M059J (cell line): Measurements from ENCODE around the gene MAGIX. TPM values are rescaled to one million over a fixed set of nuclear protein-coding genes. Genes with fewer than 3 reads are reported as not detected.

Experiments used
- DNase-seq: peaks from one replicate; pipeline ENCODE4 v3.0.0-alpha.2; 2012; ENCODE audit warnings: low read depth
- total RNA-seq: library from RNA; depleted of rRNA; stranded (reverse); fragments of >200 nt; shearing (Covaris generic); gene quantifications from 2 replicates; pipeline ENCODE4 v1.2.3, GENCODE V29; 2014; rRNA removed

Gene MAGIX
- total RNA-seq, 1 experiment from 2014 or later = 4.3 TPM

DNA sequence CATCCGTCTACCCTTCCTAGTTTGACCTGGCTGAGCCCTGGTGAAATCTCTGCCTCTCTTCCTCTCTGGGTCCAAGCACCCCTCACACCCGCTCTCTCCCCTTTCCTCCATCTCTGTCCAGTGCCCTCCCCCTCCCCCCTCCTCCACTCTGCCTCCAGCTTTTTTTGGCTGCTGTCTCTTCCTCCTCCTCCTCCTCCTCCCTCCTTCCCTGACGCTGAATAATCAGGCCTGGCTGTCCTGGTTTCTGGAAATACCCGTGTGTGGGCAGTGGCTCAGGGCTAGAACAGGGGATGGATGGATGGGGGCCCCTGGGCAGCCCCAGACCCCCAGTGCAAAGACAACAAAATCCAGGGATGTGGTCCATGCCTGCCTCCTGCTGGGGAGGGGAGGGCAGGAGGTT lies 42.2 kb downstream of the MAGIX start:
- DNase-seq = no peak

DNA sequence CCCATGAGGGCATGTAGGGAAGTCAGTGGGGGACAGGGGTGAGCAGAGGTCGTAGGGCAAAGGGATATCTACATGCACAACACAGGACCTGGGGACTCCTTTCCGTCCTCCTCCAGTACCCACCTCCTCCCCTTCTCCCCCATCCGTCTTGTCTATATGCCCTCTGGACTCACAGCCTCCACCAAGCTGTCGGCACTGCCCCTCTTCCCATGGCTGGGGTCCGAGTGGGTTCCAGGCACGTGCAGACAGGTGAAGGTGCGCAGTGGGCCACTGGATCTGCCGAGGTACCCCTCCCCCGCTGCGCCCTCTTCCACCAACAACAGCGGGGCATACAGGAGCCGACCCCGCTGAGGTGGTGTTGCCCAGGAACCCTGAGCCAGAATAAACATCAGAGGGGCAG lies 42.9 kb downstream of the MAGIX start:
- DNase-seq = no peak

GRCh38 chrX:49206543-49206942 lies 44.0 kb downstream of the MAGIX start:
- no peak for DNase-seq

GRCh38 chrX:49208399-49208798 lies 45.8 kb downstream of the MAGIX start:
- no peak for DNase-seq

DNA sequence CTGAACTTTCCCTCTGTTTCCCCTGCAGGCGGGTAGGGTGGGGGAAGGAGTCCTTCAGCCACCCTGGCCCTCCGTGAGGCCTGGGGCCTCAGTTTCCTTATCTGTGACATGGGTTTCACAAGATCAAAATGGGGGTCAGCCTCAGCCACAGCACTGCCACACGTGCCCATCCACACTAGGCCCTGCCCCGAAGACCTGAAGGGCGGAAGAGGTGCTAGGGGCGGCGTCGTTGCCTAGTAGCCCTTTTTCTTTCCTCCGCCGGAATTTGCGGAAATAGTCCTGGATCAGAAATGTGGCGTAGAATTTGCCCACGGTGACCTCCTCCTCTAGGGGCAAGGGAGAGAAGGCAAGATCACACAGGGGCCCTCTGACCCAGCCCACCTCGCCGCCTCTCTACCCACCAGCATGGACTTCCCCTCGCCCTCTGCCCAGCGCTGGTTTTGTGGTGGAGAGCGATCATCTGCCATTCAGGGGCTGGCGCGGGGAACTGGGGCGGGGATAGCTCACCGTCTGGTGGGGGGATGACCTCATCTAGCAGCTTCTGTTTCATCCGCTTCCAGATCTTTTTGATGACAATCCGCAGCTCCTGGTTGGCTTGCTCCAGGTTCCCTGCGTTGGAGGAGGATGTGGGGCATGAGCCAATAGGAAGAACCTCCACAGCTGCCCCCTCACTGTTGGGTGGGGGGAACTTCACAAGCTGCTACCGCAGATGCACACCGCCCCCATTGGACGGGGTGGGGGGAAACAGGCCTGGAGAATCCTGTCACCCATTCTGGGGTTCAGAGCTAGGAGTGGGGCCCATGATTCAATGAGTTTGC lies 47.1 kb downstream of the MAGIX start:
- DNase-seq = no peak

GRCh38 chrX:49210406-49210805 lies 47.8 kb downstream of the MAGIX start:
- DNase-seq = no peak

DNA sequence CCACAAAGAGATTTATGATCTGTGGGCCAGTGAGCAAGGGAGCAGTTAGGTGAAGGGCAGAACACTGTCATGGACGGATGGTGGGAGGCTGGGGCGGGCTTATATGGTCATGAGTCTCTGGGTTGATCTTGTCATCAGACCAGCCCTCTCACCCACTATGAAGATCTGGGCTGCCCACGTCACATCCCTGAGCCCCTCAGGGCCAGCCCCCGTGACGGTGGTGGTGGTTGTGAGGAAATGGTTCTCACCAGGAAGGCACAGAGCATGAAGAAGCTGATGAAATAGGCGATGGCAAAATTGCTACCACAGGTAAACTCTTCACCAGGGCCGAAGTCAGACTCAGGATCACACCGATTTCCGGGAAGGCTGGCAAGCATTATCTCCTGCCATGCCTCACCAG lies 48.5 kb downstream of the MAGIX start:
- no peak for DNase-seq

DNA sequence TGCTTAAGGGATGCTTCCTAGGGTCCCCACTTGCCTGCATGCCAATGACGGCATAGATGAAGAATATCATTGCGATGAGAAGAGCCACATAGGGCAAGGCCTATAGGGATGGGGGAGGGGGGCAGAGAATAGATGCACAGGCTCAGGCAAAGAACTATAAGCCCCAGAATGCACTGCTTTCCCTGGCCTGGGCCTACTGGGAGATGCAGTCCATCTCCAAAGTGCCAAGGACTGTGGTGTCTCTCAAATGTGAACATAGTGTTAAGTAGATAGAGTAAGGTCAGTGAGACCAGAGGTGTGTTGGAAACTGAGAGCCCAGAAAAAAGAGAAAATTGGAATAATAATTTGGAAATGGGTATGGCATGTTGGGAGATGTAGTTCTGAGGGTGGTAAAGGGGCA lies 49.7 kb downstream of the MAGIX start:
- no peak for DNase-seq

DNA sequence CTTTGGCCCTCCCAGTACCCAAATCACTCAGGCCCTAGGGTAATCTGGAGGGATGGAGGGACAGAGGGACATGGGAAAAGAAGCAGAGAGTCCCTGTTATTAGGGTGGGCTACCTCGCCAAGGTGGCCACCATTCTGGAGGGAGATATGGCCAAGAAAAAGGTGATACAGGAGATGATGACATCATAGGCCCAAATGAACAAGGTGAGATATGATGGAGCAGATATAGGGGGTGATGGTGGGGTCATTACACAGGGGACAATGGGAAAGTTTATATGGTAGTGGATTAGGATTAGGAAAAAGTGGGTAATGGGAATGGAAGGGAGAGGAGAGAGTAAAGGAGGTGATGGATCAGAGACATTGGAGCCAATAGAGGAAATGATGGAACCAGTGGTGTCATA lies 50.3 kb downstream of the MAGIX start:
- no peak for DNase-seq

DNA sequence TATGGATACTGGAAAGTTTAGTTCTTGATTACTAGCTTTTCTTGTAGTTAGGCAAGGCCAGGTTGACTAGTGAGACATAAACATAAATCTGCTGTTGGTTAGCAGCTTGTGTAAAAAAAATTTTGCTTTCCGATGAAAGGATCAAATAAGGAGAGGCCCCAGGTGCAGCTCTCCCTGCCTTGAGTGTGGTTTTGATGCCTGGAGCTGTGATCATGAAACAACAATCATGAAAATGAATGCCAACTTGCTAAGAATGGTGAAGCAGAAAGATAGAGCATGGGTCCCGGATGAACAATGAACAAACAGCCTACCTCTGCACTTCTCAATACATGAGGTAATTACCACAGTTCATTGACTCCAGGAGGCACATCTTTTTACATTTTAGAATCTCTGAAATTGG lies 51.9 kb downstream of the MAGIX start:
- DNase-seq = no peak

DNA sequence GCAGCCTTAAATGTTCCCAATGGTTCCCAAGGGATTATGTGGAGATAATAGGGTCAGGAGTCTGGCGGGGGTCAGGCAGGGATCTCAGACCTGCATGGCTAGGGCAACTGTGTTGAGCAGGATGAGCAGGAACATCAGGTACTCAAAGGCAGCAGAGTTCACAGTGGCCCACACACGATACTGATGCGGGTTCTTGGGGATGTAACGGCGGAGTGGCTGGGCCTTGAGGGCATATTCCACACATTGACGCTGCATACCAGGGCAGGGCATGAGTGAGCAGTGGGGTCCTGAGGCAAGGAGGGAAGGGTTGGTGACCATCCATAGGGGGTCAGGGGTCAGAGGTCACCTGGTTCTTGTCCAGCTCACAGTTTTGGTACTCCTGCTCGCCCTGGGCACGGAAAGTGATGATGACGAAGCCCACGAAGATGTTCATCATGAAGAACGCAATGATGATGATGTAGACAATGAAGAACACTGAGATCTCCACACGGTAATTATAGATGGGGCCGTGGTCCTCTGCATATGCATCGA lies 52.5 kb downstream of the MAGIX start:
- no peak for DNase-seq

Other genes starting within 250 kb of the MAGIX start
- gene PIM2, start 243.7 kb upstream of the MAGIX start, total RNA-seq = 14.2 and 14.3 TPM in 2 replicates
- 27.3 and 54.4 TPM in 2 replicates for gene OTUD5, start 205.2 kb upstream of the MAGIX start, total RNA-seq
- 0.76 and 1.7 TPM in 2 replicates for gene KCND1, start 190.9 kb upstream of the MAGIX start, total RNA-seq
- gene GRIPAP1, start 160.5 kb upstream of the MAGIX start, total RNA-seq = 20.1 and 46.6 TPM in 2 replicates
- gene TFE3, start 119.4 kb upstream of the MAGIX start, total RNA-seq = 40.9 and 71.6 TPM in 2 replicates
- 0.07 and 1.1 TPM in 2 replicates for gene CCDC120, start 103.8 kb upstream of the MAGIX start, total RNA-seq
- 25.0 and 29.3 TPM in 2 replicates for gene PRAF2, start 88.8 kb upstream of the MAGIX start, total RNA-seq
- 39.5 and 45.2 TPM in 2 replicates for gene WDR45, start 82.9 kb upstream of the MAGIX start, total RNA-seq
- gene GPKOW, start 39.0 kb upstream of the MAGIX start, total RNA-seq = 35.9 and 49.1 TPM in 2 replicates
- 147 and 217 TPM in 2 replicates for gene PLP2, start 9.1 kb downstream of the MAGIX start, total RNA-seq
- gene PRICKLE3, start 23.6 kb downstream of the MAGIX start, total RNA-seq = 5.8 and 14.9 TPM in 2 replicates
- gene SYP, start 37.4 kb downstream of the MAGIX start, total RNA-seq = 0.25 and 0.54 TPM in 2 replicates
- not detected in 2 replicates for gene CACNA1F, start 70.6 kb downstream of the MAGIX start, total RNA-seq
- 14.1 and 20.9 TPM in 2 replicates for gene CCDC22, start 72.7 kb downstream of the MAGIX start, total RNA-seq
- 0.07 TPM in 1 of 2 replicates, not detected in the other for gene FOXP3, start 102.0 kb downstream of the MAGIX start, total RNA-seq
- gene PPP1R3F, start 107.0 kb downstream of the MAGIX start, total RNA-seq = 2.8 and 5.6 TPM in 2 replicates
- gene GAGE10, start 140.9 kb downstream of the MAGIX start, total RNA-seq = not detected in 2 replicates
- gene GAGE12J, start 159.3 kb downstream of the MAGIX start, total RNA-seq = not detected in 2 replicates
- gene GAGE13, start 168.8 kb downstream of the MAGIX start, total RNA-seq = not detected in 2 replicates